Measurements from ENCODE around the gene ENAH.
"Not testable (repeated sequence)": the region's sequence is repeated elsewhere in the genome, so short reads cannot be mapped to it uniquely, and the experiment has no call there.

ENAH gene

DNA sequence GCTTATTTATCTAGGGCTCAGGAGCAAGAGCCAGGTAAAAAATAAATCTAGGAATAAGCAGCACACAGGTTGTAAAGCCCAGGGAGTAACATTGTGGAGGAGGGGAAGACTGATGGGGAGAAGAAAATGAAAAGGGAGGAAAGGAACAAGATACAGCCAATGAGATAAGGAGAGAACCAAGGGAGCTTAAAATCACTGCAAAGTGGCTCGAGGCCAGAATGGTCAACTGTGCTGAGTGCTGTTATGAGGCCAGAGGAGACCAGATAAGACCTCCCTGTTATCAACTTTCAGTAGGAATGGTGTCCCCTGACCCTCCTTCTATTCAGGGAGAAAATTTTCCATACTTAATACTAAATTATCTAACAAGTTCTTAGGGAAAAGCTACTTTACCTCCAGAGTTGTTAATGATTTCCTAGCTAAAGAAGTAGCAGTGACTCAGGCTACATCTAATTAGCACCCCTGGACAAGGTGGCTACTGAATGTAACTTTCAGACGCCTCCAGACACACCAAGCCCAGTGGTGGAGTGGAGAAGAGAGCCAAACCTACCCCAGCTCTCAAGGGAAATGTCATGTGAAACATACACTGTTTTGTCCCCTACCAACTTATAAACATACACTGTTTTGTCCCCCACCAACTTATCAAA lies 25.5 kb downstream of the ENAH start:
- no peaks in the 10 kb centered on the region for H3K27me3 ChIP-seq (ENCODE audit: insufficient read depth, insufficient read length)
- TF ChIP-seq SUZ12 (IDR thresholded peaks at IDR 0.05; ENCODE audit: extremely low read depth, insufficient read depth, insufficient read length) (no peak), YY1 (IDR thresholded peaks at IDR 0.05; ENCODE audit: insufficient read depth, insufficient read length) (no peak), ZNF274 (IDR thresholded peaks at IDR 0.05; ENCODE audit: low read depth, low read length) (no peak)
- no peaks in the 10 kb centered on the region for H3K9me3 ChIP-seq (ENCODE audit: insufficient read depth, low read length)
- peaks cover 19% of the 10 kb centered on the region for H3K36me3 ChIP-seq (ENCODE audit: insufficient read depth, insufficient read length, low read length)
- no peak for DNase-seq (ENCODE audit: low read depth, low spot score)
- no peak overlapping the region for H3K4me3 ChIP-seq (ENCODE audit: insufficient read length, low read depth)
- no peaks in the 10 kb centered on the region for H3K4me1 ChIP-seq (ENCODE audit: insufficient read depth, insufficient read length)
- H3K9ac ChIP-seq (ENCODE audit: insufficient read length, low read depth): no peak overlapping the region

DNA sequence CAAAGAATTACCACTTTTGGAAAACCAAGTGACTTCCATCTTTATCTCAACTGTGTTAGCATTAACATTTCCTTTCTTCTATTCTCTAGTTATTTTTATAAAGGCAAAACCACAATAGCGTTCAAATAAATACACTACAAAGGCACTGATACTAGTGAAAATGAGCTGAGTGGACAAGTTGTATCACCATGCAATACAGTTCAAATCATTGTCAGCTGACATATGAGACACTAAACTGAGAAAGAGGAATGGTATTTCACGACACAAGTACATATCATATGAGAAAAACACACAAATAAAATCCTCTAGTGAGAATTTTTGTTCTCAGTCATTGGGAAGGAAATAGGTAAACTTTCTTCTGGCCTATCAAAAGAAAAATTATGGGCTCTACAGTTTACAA lies 26.2 kb downstream of the ENAH start:
- TF ChIP-seq ZNF274 (IDR thresholded peaks at IDR 0.05; ENCODE audit: low read depth, low read length): no peak
- TF ChIP-seq YY1 (IDR thresholded peaks at IDR 0.05; ENCODE audit: insufficient read depth, insufficient read length): no peak
- no peak for TF ChIP-seq SUZ12 (IDR thresholded peaks at IDR 0.05; ENCODE audit: extremely low read depth, insufficient read depth, insufficient read length)
- H3K9me3 ChIP-seq (ENCODE audit: insufficient read depth, low read length): no peaks in the 10 kb centered on the region
- peaks cover 21% of the 10 kb centered on the region for H3K36me3 ChIP-seq (ENCODE audit: insufficient read depth, insufficient read length, low read length)
- no peaks in the 10 kb centered on the region for H3K4me1 ChIP-seq (ENCODE audit: insufficient read depth, insufficient read length)
- H3K9ac ChIP-seq (ENCODE audit: insufficient read length, low read depth): no peak overlapping the region
- H3K27me3 ChIP-seq (ENCODE audit: insufficient read depth, insufficient read length): no peaks in the 10 kb centered on the region
- no peak for DNase-seq (ENCODE audit: low read depth, low spot score)
- H3K4me3 ChIP-seq (ENCODE audit: insufficient read length, low read depth): no peak overlapping the region

DNA sequence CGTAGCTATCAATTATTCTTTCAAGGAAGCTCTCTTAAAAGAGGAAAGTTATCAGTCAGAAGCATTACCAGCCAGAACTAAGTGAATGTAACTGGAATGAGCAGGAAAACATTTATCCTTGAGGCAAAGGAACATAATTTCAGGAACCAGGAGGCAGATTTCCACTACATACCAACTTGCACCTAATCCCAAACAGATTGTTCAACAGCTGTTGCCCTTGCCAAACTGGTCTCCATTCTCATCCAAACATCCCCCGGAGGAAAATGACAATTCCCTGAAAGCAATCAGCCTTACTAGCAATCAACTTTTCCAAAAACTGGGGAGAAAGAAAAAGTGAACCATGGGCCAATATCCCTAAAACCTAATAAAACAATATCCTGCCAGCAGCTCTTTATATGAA lies 35.0 kb downstream of the ENAH start:
- DNase-seq (ENCODE audit: low read depth, low spot score): no peak
- Histone ChIP-seq H3K4me1 (ENCODE audit: insufficient read depth, insufficient read length) (no peaks in the 10 kb centered on the region), H3K27me3 (ENCODE audit: insufficient read depth, insufficient read length) (no peaks in the 10 kb centered on the region), H3K4me3 (ENCODE audit: insufficient read length, low read depth) (no peak overlapping the region), H3K9me3 (ENCODE audit: insufficient read depth, low read length) (peaks cover 24% of the 10 kb centered on the region), H3K36me3 (ENCODE audit: insufficient read depth, insufficient read length, low read length) (peaks cover 17% of the 10 kb centered on the region), H3K9ac (ENCODE audit: insufficient read length, low read depth) (no peak overlapping the region)
- no peak for TF ChIP-seq SUZ12 (IDR thresholded peaks at IDR 0.05; ENCODE audit: extremely low read depth, insufficient read depth, insufficient read length)
- no peak for TF ChIP-seq ZNF274 (IDR thresholded peaks at IDR 0.05; ENCODE audit: low read depth, low read length)
- no peak for TF ChIP-seq YY1 (IDR thresholded peaks at IDR 0.05; ENCODE audit: insufficient read depth, insufficient read length)

DNA sequence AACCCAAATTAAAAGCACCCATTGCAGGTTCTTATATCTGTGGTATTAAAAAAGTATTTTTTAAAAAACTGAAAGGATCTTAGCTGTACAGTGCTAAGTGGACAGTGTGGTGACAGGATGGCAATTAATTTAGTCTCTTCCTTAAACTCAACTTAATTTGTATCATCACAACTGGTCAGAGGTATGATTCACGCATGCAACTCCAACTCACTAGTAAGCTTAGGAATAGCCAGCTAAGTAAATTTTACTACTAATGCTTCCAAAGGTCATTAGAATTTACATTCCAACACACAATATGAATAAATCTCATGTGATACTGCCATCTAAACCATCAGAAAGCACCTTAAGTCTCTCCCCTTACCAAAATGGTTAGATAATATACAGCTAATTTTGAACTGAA lies 35.4 kb downstream of the ENAH start:
- TF ChIP-seq ZNF274 (IDR thresholded peaks at IDR 0.05; ENCODE audit: low read depth, low read length): no peak
- no peak for TF ChIP-seq SUZ12 (IDR thresholded peaks at IDR 0.05; ENCODE audit: extremely low read depth, insufficient read depth, insufficient read length)
- no peak for TF ChIP-seq YY1 (IDR thresholded peaks at IDR 0.05; ENCODE audit: insufficient read depth, insufficient read length)
- Histone ChIP-seq H3K9me3 (ENCODE audit: insufficient read depth, low read length) (peaks cover 24% of the 10 kb centered on the region), H3K9ac (ENCODE audit: insufficient read length, low read depth) (no peak overlapping the region)

DNA sequence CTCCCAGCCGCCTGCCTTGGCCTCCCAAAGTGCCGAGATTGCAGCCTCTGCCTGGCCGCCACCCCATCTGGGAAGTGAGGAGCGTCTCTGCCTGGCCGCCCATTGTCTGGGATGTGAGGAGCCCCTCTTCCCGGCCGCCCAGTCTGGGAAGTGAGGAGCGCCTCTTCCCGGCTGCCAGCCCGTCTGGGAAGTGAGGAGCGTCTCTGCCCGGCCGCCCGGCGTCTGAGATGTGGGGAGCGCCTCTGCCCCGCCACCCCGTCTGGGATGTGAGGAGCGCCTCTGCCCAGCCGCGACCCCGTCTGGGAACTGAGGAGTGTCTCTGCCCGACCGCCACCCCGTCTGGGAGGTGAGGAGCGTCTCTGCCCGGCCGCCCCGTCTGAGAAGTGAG lies 37.5 kb downstream of the ENAH start:
- H3K27me3 ChIP-seq (ENCODE audit: insufficient read depth, insufficient read length); H3K4me1 ChIP-seq (ENCODE audit: insufficient read depth, insufficient read length); H3K9ac ChIP-seq (ENCODE audit: insufficient read length, low read depth); H3K4me3 ChIP-seq (ENCODE audit: insufficient read length, low read depth); DNase-seq (ENCODE audit: low read depth, low spot score): not testable (repeated sequence)
- Histone ChIP-seq H3K36me3 (ENCODE audit: insufficient read depth, insufficient read length, low read length) (peaks cover 12% of the 10 kb centered on the region), H3K9me3 (ENCODE audit: insufficient read depth, low read length) (peaks cover 24% of the 10 kb centered on the region)

More for the DNA sequence above, 35.4 kb downstream of the ENAH start:
- Histone ChIP-seq H3K4me3 (ENCODE audit: insufficient read length, low read depth) (no peak overlapping the region), H3K4me1 (ENCODE audit: insufficient read depth, insufficient read length) (no peaks in the 10 kb centered on the region), H3K27me3 (ENCODE audit: insufficient read depth, insufficient read length) (no peaks in the 10 kb centered on the region), H3K36me3 (ENCODE audit: insufficient read depth, insufficient read length, low read length) (peaks cover 14% of the 10 kb centered on the region)
- no peak for DNase-seq (ENCODE audit: low read depth, low spot score)

DNA sequence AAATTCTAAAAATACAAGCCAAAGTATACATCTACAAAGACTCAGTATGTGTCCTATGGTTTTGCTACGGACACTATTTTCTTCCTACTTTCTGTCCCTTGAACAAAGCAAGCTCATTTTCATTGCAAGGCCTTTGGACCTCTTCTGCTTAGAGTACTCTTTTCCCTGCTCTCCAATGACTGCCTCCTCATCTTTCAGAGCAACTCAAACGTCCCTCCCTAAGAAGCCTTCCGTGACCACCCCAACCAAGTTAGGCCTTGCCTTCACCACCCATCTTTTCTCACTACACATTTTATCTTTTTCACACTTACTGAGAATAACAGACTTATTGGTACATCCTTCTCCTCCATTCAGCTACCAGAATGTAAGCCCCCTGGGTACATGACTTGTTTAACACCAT lies 39.9 kb downstream of the ENAH start:
- peaks cover 24% of the 10 kb centered on the region for H3K9me3 ChIP-seq (ENCODE audit: insufficient read depth, low read length)
- H3K27me3 ChIP-seq (ENCODE audit: insufficient read depth, insufficient read length): no peaks in the 10 kb centered on the region
- no peak overlapping the region for H3K9ac ChIP-seq (ENCODE audit: insufficient read length, low read depth)
- no peak for DNase-seq (ENCODE audit: low read depth, low spot score)
- no peaks in the 10 kb centered on the region for H3K4me1 ChIP-seq (ENCODE audit: insufficient read depth, insufficient read length)
- peaks cover 8% of the 10 kb centered on the region for H3K36me3 ChIP-seq (ENCODE audit: insufficient read depth, insufficient read length, low read length)
- TF ChIP-seq SUZ12 (IDR thresholded peaks at IDR 0.05; ENCODE audit: extremely low read depth, insufficient read depth, insufficient read length): no peak
- no peak for TF ChIP-seq YY1 (IDR thresholded peaks at IDR 0.05; ENCODE audit: insufficient read depth, insufficient read length)
- TF ChIP-seq ZNF274 (IDR thresholded peaks at IDR 0.05; ENCODE audit: low read depth, low read length): no peak
- no peak overlapping the region for H3K4me3 ChIP-seq (ENCODE audit: insufficient read length, low read depth)

DNA sequence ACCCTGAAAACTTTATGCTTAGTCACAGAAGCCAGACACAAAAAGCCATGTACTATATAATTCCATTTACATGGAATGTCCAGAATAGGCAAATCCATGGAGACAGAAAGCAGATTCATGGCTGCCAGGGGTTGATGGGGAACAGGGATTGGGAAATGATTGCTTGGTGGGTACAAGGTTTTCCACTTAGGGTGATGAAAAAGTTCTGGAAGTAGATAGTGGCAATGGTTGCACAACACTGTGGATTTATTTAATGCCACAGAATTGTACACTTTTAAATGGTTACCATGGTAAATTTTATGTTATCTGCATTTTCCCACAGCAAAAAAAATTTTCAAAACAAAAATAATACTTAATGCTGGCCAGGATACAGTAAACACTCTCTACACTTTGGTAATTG lies 40.6 kb downstream of the ENAH start:
- Histone ChIP-seq H3K4me3 (ENCODE audit: insufficient read length, low read depth) (no peak overlapping the region), H3K4me1 (ENCODE audit: insufficient read depth, insufficient read length) (no peaks in the 10 kb centered on the region), H3K9me3 (ENCODE audit: insufficient read depth, low read length) (peaks cover 21% of the 10 kb centered on the region), H3K36me3 (ENCODE audit: insufficient read depth, insufficient read length, low read length) (peaks cover 6% of the 10 kb centered on the region), H3K27me3 (ENCODE audit: insufficient read depth, insufficient read length) (no peaks in the 10 kb centered on the region), H3K9ac (ENCODE audit: insufficient read length, low read depth) (no peak overlapping the region)
- DNase-seq (ENCODE audit: low read depth, low spot score): no peak
- TF ChIP-seq YY1 (IDR thresholded peaks at IDR 0.05; ENCODE audit: insufficient read depth, insufficient read length) (no peak), ZNF274 (IDR thresholded peaks at IDR 0.05; ENCODE audit: low read depth, low read length) (no peak), SUZ12 (IDR thresholded peaks at IDR 0.05; ENCODE audit: extremely low read depth, insufficient read depth, insufficient read length) (no peak)
